ENCODE measurements around the gene LAMTOR3.

DNA sequence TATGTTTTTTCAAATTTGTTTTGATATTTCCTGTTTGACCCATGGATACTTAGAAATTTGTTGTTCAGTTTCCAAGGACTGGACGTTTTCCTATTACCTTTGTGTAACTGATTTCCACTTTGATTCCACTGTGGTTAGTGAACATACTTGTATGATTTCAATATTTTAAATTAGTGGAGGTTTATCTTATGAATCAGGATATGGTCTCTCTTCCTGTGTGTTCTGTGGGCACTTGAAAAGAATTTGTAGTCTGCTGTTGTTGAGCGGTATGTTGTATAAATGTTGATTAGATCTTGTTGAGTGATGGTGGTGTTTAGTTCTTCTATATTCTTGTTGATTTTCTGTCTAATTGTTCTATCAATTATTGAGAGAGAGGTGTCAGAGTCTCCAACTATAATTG lies 21.2 kb upstream of the LAMTOR3 start:
- TF ChIP-seq, protein P1, sequence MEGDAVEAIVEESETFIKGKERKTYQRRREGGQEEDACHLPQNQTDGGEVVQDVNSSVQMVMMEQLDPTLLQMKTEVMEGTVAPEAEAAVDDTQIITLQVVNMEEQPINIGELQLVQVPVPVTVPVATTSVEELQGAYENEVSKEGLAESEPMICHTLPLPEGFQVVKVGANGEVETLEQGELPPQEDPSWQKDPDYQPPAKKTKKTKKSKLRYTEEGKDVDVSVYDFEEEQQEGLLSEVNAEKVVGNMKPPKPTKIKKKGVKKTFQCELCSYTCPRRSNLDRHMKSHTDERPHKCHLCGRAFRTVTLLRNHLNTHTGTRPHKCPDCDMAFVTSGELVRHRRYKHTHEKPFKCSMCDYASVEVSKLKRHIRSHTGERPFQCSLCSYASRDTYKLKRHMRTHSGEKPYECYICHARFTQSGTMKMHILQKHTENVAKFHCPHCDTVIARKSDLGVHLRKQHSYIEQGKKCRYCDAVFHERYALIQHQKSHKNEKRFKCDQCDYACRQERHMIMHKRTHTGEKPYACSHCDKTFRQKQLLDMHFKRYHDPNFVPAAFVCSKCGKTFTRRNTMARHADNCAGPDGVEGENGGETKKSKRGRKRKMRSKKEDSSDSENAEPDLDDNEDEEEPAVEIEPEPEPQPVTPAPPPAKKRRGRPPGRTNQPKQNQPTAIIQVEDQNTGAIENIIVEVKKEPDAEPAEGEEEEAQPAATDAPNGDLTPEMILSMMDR (IDR thresholded peaks at IDR 0.05) = no peak
- no peak for TF ChIP-seq POLR2A (IDR thresholded peaks at IDR 0.05)
- no peak for TF ChIP-seq EP300 (IDR thresholded peaks at IDR 0.05)

Data from tibial nerve (tissue), 4 donors.